NAMALWA (cell line): ENCODE data around the gene MTFR1L.

ENCODE experiments used
- DNase-seq: peaks from one replicate; pipeline ENCODE4 v3.0.0-alpha.2; 2015; ENCODE audit warnings: low spot score

The MTFR1L gene

DNA sequence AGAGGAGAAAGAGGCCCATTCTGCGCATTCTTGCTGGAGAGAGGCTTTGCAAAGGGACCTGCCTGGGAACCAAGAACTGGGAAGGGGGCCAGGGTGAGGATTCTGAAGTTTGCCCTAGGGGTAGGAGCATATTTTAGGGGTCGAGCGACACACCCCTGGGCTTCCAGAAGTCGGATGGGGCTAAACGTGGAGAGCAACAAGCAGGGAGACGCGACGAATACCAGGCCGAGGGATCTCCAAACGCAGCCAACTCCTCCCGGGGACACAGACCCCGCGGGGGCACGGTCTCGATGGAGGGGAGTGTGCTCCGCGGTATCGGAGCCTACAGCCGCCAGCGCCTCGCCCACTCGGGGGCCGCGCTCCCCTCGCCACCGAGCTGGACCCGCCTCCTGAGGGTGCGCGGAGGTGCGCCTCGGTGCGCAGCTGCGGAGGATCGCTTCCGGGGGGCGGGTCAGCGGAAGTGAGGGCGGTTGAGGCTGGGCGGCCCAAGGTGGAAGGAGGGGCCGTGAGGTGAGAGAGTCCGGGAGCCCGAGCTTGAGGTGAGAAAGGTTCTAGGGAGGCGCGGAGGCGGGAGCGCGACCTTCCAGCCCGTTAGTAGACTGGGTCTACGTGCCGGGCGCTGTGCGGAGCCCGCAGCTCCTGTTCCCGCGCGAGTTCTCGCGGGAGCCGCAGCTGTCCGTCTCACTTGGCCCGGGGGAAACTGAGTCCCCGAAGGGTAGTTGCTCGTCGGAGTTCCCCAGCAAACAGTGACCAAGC lies at the start of gene MTFR1L:
Gene MTFR1L (plus strand): TSS at position 464 of the 756 bp plus-strand sequence. CDS start 3,151 bp downstream, outside the sequence.
- DNase-seq = peak; percentile 92

DNA sequence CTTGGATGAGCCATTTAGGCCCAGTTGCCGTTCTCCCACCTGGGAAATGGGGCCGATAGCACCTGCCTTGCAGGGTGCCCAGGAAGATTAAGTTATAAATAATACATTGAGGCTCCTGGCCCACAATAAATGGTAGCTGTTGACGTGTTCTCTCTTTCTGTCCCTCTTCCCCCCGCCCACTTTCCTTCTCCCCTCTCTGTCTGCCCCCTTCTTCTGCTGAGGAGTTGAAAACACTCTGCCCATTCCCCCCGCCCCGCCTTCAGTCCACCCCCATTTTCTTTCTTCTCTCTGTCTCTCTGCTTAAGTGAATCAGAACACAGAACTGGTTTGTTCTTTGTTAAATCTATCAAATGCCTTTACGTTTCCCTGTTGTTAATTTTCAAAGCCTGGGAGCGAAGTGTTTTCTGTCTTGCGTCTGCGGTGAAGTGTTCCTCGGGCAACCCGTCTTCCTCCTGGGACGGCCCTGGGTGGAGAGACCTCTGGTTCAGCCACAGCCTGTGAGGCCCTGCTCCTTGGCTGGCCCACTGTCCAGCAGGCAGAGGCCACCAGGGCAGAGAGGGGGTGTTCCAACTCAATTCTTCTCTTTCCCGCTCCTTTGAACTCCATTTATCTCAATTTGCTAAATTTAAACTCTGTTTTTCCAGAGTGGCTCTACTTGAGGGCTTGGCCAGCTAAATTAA lies 49.1 kb upstream of the MTFR1L start:
- DNase-seq = no peak

DNA sequence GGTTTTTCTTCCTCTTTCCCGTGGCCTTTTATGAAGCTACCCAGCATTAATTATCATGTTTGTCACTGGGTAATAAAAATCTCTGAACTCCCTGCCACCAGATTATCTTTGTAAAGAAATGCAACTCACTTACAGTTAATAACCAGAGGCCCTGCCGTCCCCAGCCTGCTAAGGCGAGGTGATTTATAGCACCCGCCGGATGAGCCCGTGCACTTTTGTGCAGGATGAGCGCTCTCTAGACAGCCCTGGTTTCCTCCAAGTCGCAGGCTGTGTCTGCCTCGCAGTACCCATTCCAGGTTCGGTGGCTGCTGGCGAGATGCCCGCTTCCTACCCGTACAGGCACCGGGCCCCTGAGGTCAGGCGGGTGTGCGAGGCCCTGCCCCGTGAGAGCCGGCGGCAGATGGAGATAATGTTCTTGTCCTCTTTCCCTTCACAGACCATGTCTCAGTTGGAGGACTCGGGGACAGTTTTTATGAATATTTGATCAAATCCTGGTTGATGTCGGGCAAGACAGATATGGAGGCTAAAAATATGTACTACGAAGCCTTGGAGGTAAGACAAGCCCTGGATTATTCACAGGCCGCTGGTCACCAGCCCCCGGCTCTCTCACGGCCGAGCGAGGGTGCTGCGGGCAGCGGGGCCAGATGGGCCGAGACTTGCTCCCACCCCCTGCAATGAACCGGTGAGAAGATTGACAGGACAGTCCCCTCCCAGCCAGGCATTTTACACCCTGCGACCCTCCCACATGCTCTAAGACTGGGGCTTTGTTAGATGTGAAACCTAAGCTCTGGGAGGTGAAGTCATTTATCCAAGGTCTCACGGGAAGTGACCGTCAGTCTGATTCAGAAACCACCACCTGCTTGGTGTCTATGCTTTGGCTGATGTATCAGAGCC lies 48.3 kb upstream of the MTFR1L start:
- no peak for DNase-seq

DNA sequence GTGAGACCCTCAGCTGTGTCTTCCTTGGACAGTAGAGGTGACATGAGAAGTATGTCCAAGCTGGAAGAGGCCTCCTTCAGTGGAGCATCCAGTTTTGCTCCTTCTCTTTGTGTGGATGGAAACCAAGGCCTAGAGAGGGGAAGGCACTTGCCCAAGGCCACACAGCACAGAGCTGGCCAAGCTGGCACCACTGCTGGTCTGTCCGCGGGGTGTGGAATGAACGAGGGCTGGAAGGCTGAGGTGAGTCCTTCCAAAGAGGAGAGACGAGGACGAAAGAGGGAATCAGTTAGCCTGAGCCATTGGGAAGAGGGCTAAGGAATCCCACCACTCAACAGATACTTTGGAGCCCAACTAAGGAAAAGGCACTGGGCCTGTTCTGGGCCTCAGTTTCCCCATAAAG lies 47.6 kb upstream of the MTFR1L start:
- DNase-seq = no peak

DNA sequence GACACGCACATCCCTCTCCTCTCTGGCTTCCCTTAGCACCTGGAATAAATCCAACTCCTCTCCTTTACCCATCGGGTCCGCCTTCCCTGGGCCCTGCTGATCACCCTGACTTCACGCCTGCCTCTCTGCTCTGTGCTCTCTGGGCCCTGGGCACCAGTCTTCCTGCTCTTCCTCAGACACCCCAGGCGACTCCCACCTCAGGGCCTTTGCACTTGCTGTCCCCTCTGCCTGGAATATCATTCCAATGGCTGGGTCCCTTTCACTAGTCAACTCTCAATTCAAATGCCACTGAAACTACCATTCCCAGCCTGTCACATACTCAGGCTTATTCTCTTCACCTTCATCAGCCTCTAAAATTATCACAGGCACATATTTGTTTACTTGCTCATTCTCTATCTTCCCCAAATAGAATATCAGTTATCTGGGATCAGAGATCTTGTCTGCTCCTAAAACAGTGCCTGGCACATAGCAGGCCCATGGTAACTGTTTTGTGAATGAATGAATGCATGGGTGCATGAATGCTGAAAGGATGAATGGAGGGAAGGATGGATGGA lies 47.0 kb upstream of the MTFR1L start:
- no peak for DNase-seq

DNA sequence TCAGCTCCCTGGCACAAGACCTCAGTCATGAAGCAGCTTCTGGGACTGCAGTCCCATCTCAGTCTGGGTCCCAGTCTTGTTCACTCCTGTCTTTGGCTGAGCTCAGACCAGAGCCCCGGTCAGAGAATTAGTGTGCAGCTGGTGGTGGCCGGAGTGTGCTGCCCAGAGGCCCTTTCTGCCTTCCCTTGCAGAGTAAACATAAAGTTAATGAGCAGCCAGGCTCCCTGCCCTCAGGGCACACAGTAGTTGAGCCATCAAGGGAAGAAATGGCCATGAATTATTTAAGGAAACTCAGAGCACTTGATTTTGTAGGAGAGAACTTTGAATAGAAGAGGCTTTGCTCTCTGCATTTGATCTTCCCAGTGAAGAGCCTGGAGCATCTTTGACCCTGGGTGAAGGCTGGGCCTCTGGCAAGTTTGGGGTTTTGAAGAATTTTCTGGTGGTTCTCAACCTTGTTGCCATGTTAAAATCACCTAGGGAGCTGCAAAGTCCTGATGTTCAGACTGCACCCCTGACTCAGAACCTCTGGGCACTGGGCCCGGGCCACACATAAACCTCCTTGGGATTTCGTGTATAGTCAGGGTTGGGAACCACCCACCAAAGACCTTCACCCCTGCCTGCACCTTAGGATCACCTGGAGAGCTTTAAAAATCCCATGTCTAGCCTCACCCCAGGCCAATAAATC lies 46.2 kb upstream of the MTFR1L start:
- no peak for DNase-seq

DNA sequence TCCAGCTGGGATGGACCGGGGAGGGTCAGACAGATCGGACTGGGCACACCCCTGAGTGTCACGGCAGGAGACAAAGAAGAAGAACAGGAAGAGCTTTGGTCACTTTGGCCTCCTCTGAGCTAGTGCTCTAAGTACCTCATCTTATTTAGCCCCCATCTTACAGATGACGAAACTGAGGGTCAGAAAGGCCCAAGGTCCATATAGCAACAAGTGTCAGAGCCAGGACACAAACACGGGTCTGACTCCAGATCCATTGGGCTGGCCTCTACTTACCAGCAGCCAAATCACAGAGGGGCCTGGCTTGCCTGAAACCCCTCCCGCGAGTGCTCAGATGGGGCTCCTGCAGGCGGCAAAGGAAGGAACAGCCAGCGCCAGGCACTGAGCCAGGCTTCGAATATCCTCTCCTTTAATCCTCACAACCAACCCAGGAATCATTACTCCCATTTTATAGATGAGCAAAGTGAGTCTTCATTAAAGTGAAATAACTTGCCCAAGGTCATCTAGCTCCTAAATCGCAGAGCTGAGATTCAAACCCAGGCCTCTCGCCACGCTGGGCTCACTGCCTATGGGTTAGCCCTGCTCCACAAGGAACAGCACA lies 45.4 kb upstream of the MTFR1L start:
- no peak for DNase-seq

DNA sequence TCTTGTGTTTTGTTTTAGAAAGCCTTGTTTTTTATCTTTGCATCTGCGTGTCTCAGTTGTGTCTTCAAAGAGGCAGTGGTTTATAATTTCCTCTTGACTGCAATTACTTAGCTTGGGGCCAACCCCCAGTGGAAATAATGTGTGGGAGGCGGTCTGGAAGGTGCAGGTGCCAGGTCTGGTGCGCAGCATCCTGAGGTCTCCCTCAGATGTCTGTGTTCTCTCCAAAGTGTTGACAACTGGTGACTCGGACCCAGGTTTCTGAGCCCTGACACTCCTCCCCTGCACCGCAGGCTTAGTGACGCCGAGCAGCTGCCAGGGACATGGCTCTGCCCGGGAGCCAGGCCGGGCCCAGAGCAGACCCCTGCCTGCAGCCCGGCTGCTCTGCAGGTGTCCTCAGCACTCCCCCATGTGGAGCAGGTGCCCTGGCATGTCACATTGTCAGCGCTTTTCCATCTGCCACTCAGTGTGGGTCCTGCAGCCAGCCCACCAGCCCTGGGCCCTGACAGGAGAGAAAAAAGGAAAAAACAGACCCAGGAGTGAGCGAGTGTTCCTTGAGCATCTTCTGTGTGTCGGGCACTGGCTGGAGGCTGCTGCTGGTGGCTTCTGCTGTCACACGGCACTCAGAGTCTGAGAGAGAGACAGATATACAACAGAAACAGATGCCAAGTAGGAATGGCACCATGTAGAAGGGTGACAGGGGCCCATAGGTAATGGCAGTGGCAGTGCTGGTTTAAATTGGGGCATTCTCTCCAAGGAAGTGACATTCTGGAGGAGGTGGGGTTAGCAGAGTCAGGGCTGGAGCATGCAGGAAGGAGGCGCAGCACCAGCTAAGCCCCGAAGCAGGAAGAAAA lies 44.6 kb upstream of the MTFR1L start:
- peak; percentile 76 for DNase-seq

DNA sequence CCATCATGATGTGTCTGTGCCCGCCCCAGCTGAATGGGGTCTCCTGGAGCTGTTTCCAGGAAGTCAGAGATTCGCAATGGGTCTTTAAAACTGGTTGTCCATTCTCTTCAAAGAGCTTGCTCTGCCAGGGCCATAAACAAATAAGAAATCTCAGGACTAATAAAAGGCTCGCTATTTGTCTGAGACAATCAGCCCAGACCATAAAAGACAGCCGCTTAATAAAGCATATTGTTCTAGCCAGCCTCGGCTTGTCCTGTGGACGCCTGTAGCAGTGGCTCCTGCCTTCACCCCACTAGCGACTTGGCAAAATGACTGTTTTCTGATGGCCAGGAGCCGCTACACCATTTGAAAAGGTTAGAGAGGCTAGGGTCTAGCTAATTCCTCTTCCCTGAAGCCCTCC lies 40.4 kb upstream of the MTFR1L start:
- no peak for DNase-seq

DNA sequence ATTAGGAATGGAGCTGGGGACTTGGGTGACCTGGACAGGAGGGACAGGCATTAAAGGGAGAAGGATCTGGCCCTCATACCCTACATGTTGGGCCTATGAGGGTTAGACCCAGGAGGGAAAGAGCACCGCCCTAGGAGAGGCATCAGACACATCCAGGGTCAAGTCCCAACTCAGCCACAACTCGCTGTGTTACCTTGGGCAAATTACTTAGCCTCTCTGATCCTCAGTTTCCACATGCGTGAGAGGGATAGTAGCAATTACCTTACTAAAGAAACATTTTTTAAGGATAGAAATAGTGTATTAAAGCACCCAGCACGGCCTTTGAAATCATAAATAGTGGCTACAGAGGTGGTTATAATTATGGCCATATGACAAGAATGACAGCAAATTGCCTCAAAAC lies 39.9 kb upstream of the MTFR1L start:
- no peak for DNase-seq

DNA sequence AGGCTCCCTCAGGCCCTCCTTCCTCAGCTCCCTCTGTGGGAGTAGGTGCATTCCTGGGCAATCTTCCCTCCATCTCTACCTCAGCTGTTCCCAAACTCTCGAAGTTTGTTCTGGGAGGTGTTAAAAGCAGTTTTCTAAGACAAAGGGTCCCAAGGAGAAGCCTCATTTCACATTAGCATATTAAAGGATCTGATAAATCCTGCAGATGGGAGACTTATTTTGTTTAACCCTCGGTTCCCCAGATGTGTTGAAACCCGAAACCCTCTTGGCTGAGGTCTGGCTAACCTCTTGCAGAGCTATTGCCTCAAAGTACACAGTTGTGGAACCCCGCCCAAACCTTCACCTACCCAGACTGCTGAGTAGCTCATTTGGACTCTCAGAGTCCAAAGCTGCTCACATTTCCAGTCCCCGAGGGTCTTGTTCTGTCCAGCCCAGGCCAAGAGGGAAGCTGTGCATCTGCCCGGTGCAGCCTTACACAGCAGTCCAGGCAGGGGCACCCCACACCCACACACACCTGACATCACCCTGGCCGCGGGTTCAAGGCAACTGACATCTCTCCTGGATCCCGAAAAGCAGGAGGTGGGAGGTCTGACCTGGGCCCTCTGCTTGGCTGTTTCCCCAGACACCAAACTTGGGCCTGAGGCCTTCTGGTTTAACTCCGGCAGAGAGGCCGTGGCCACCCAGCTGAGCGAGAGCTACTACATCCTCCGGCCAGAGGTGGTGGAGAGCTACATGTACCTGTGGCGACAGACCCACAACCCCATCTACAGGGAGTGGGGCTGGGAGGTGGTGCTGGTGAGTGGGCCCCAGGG lies 39.2 kb upstream of the MTFR1L start:
- DNase-seq = no peak

DNA sequence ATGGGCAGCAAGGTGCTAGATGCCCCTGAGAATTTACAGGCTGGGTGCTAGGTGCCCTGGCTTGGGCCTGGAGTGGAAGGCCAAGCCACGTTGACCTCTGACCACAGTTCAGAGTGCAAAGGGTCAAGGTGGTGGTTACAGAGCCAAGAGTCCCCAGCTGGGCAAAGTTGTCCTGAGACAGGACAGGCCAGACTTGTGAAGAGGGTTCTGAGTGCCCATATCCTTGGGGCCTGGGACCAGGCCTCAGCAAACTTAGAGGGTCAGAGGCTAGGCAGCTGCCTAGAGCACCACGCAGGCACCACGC lies 38.7 kb upstream of the MTFR1L start:
- no peak for DNase-seq

DNA sequence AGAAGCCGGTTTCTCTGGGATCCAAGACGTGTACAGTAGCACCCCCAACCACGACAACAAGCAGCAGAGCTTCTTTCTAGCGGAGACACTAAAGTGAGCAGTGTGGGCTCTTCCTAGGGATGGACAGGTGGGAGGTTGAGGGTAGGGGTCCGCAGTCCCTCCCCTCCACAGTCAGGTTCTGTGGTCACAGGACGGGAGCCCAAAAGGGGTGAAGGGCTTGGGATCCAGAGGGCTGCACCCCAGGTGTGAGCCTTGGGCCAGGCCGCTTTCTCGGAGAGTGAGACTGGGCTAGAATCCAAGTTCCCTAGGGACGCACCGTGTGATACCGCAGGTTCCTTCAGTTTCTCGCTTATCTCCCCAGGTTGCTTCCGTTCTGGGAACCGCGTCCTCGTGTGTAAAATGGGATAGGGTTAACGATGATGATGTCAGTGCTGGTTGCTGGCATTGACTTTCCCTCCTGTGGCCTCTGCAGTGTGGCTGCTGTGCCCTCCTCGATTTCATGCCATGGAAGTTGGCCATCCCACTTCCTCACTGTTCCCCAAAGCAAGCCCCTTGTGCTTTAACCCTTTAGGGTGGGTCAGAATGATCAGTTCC lies 37.0 kb upstream of the MTFR1L start:
- DNase-seq = no peak

DNA sequence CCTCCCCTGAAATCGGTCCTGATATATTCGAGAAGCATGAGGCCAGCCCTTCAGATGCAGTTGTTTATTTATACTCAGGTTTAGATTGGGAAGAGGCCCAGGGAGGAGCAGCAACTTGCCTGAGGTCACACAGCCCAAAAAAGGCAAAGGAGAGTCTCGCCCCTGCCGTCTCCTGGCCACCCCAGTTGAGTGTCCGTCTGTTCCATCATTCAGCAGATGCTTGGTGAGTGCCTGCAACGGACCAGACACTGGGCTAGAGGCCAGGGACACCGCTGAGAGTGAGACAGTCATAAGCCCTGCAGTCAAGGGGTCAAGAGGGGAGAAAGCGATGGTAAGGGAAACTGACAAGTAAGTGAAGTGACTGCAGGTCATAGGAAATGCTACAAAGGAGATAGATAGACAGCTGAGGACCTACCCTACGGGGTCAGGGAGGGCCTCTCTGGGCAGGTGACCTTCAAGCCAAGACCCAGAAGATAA lies 35.1 kb upstream of the MTFR1L start:
- no peak for DNase-seq

DNA sequence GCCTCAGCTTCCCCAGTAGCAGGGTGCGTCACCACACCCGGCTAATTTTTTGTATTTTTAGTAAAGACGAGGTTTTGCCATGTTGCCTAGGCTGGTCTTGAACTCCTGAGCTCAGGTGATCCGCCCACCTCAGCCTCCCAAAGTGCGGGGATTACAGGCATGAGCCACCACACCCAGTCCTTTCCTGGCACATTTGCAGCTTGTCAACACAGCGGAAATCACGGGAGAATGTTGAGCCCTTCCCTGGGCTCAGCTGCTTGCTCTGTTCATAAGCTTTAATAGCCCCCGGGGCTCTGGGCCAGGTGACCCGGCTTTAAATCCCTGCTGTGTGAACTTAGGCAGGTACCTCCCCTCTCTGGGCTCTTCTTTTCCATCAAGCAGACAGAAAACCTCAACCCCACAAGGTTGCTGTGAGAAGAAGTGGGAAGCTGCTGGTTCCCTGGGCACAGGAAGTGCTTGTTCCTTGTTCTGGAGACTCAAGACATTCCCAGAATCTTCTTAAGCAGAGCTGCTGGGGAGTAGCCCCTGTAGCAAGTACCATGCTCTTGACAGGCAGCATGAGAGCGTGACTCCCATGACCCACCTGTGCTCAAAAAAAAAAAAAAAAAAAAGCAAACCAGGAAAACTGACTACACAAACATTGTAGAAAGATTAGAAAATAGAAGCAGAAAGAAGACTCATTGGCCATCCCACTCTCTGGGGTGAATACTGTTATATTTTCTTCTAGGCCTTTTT lies 34.3 kb upstream of the MTFR1L start:
- no peak for DNase-seq

DNA sequence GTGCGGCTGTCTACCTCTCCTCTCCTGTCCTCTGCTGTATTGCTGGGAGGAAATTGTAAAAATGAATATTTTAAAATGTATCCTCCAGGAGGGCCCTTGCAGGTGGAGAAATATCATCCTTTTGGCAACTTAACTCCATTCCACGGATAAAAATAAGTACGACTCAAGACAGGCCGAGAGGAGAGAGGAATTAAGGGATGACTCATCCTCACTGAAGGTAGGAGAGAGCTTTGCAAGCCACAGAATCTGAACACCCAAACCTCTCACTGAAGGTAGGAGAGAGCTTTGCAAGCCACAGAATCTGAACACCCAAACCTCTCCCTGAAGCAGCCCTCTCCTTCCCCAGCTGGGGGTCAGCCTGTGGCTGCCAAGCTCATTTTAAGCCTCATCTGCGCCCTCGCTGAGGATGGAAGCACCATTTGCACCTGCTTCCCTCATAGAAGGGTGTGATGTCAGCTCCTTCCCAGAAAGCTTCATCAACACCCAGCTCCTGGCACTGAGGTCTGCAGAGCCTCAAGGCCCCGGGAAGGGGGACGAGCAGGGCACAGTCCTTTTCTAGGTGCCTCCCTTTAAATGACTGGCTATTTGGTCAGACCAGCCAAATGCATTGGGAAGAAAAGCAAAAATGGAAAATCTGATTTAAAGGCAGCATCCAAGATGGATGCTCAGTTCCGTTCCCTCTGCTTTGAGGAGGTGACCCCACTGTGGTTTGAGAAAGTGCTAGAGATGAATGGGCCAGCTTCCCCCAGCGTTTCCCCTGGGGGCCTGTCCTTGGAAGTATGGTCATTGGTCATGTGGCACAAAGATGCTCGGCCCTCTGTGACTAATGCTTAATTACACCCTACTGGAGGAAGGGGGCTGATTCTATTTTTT lies 32.6 kb upstream of the MTFR1L start:
- DNase-seq = no peak

DNA sequence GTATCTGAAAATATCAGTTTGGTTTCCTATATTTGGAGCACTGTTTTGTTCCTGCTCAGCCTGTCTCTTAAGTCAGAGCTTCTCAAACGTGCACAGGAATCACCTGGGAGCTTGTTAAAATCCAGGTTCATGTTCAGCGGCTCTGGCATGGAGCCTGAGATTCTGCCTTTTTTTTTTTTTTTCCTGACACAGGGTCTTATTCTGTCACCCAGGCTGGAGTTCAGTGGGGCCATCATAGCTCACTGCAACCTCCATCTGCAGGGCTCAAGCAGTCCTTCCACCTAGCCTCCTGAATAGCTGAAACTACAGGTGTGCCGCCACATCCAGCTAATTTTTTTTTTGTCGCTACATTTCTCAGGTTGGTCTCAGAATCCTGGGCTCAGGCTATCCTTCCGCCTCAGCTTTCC lies 32.0 kb upstream of the MTFR1L start:
- DNase-seq = no peak

DNA sequence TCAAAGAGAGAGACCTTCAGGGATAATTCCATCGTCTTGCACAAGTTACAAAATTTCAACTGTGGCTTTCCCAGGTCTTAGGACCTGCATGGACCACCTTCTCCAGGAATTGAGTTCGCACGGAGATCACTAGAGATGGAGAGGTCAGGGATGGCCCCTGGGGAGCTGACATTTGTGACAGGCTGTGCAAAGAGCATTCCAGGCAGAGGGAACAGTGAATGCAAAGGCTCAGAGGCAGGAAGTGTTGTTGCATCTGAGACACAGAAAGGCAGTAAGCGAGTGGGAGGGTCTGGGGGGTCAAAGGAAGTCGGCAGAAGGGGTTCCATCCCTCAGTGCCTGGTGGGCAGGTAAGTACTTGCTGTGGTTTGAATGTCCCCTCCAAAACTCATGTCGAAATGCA lies 29.3 kb upstream of the MTFR1L start:
- no peak for DNase-seq
